Endothelial cell (in vitro differentiated cells): ENCODE results near the gene NAPB. TPM values are rescaled to one million over a fixed set of nuclear protein-coding genes. Genes with fewer than 3 reads are reported as not detected.

Source experiments
- DNase-seq: peaks from one replicate; pipeline ENCODE4 v3.0.0; 2021; ENCODE audit warnings: low spot score
- H3K27ac Mint-ChIP-seq: one replicate; pipeline ENCODE4 v1.8.0; 2021; ENCODE audit warnings: mixed read lengths, inconsistent platforms; ENCODE audit not compliant: unreplicated experiment
- H3K27me3 Mint-ChIP-seq: one replicate; pipeline ENCODE4 v1.8.0; 2021; ENCODE audit warnings: mild to moderate bottlenecking, moderate library complexity, mixed read lengths, inconsistent platforms; ENCODE audit not compliant: unreplicated experiment
- H3K36me3 Mint-ChIP-seq: one replicate; pipeline ENCODE4 v1.8.0; 2021; ENCODE audit warnings: mild to moderate bottlenecking, low read depth, mixed read lengths, inconsistent platforms; ENCODE audit not compliant: unreplicated experiment
- H3K4me1 Mint-ChIP-seq: one replicate; pipeline ENCODE4 v1.8.0; 2021; ENCODE audit warnings: mild to moderate bottlenecking, mixed read lengths, inconsistent platforms; ENCODE audit not compliant: unreplicated experiment
- H3K4me3 Mint-ChIP-seq: one replicate; pipeline ENCODE4 v1.8.0; 2021; ENCODE audit warnings: mild to moderate bottlenecking, mixed read lengths, inconsistent platforms; ENCODE audit not compliant: unreplicated experiment
- H3K9me3 Mint-ChIP-seq: one replicate; pipeline ENCODE4 v1.8.0; 2021; ENCODE audit warnings: mixed read lengths, inconsistent platforms; ENCODE audit not compliant: unreplicated experiment
- total RNA-seq: library from RNA; stranded (reverse); fragmentation: NEBNext Ultra II Directional; extraction: Animal tissue kit (Norgen Biotek cat#: 25700); gene quantifications from one replicate; pipeline ENCODE4 v1.2.1, GENCODE V29; 2021; ENCODE audit not compliant: unreplicated experiment
- TF ChIP-seq, protein P1 (sequence below): fragments of 200-600 bp; sonication (generic); IDR thresholded peaks from one replicate; pipeline ENCODE4 v1.5.0; 2021; ENCODE audit warnings: antibody characterized with exemption; ENCODE audit not compliant: unreplicated experiment

Gene NAPB
- total RNA-seq, 1 donor from 2014 or later = 9.6 TPM

DNA sequence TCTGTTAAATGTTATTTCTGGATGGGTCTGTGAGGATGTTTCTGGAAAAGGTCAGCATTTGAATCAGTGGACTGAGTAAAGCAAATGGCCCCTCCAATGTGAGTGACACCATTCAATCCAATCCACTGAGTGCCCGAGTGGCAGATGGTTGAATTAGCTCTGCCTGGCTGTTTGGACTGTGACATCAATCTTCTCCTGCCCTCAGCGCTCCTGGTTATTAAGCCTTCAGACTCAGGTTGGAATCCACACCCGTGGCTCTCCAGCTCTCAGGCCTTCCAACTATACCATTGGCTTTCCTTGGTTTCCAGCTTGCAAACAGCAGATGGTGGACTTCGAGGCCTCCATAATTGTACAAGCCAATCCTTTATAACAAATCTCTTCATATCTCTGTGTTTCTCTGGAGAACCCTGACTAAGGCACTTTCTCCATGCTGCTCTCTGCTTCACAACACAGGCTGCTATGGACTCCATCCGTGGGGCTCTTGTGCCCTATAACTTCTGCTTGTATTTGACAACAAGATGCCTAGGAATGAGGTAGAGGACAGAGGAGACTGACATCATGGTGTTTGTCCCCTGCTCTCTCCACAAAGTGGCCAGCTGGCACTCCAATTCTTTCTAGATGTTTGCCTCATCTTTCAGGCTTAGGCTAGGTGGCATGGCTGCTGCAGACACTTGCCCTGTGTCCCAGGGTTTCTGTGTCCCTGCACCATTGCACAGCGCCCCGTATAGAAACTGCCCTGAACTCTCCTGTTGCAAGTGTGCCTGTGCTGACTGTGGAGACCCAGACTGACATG lies 13.4 kb upstream of the NAPB start:
- DNase-seq = no peak
- H3K4me1 Mint-ChIP-seq = peaks cover 14% of the 10 kb centered on the region
- H3K9me3 Mint-ChIP-seq = no peaks in the 10 kb centered on the region
- H3K4me3 Mint-ChIP-seq = no peak overlapping the region
- no peaks in the 10 kb centered on the region for H3K36me3 Mint-ChIP-seq
- H3K27me3 Mint-ChIP-seq = no peaks in the 10 kb centered on the region
- TF ChIP-seq, protein P1, sequence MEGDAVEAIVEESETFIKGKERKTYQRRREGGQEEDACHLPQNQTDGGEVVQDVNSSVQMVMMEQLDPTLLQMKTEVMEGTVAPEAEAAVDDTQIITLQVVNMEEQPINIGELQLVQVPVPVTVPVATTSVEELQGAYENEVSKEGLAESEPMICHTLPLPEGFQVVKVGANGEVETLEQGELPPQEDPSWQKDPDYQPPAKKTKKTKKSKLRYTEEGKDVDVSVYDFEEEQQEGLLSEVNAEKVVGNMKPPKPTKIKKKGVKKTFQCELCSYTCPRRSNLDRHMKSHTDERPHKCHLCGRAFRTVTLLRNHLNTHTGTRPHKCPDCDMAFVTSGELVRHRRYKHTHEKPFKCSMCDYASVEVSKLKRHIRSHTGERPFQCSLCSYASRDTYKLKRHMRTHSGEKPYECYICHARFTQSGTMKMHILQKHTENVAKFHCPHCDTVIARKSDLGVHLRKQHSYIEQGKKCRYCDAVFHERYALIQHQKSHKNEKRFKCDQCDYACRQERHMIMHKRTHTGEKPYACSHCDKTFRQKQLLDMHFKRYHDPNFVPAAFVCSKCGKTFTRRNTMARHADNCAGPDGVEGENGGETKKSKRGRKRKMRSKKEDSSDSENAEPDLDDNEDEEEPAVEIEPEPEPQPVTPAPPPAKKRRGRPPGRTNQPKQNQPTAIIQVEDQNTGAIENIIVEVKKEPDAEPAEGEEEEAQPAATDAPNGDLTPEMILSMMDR = no peak
- no peak overlapping the region for H3K27ac Mint-ChIP-seq

- Mint-ChIP-seq H3K36me3 (no peaks in the 10 kb centered on the region), H3K27me3 (no peaks in the 10 kb centered on the region), H3K9me3 (no peaks in the 10 kb centered on the region), H3K4me3 (no peak overlapping the region), H3K4me1 (peaks cover 14% of the 10 kb centered on the region), H3K27ac (no peak overlapping the region)
- TF ChIP-seq, protein P1 = no peak
- no peak for DNase-seq
Measured at GRCh38 chr20:23433628-23434027, 12.3 kb upstream of the NAPB start.

- TF ChIP-seq, protein P1 = no peak
- no peak for DNase-seq
- Mint-ChIP-seq H3K27ac (no peak overlapping the region), H3K4me3 (no peak overlapping the region), H3K27me3 (no peaks in the 10 kb centered on the region), H3K9me3 (no peaks in the 10 kb centered on the region), H3K36me3 (peaks cover 5% of the 10 kb centered on the region), H3K4me1 (peaks cover 4% of the 10 kb centered on the region)
Measured at GRCh38 chr20:23425129-23425528, 3.8 kb upstream of the NAPB start.

GRCh38 chr20:23419995-23420901 lies 1.0 kb downstream of the NAPB start:
- peaks cover 18% of the 10 kb centered on the region for H3K4me1 Mint-ChIP-seq
- H3K27me3 Mint-ChIP-seq = no peaks in the 10 kb centered on the region
- peak overlapping the region; percentile 78 for H3K27ac Mint-ChIP-seq
- no peaks in the 10 kb centered on the region for H3K9me3 Mint-ChIP-seq
- peaks cover 5% of the 10 kb centered on the region for H3K36me3 Mint-ChIP-seq
- peak overlapping the region; percentile 90 for H3K4me3 Mint-ChIP-seq
- DNase-seq = no peak
- TF ChIP-seq, protein P1 = no peak
